Neural cell (in vitro differentiated cells): ENCODE data around the gene COL13A1.

ENCODE experiments used
- CTCF ChIP-seq: fragments of 450-650 bp; IDR thresholded peaks from 2 replicates; pipeline ENCODE4 v1.5.1; 2014; ENCODE audit warnings: antibody characterized with exemption, mild to moderate bottlenecking, moderate library complexity; ENCODE audit not compliant: poor library complexity, severe bottlenecking
- EZH2 ChIP-seq: fragments of 200-600, 300-800 bp; shearing (Covaris generic), sonication (generic); IDR thresholded peaks from 2 replicates; pipeline ENCODE4 v1.6.1; 2014; ENCODE audit warnings: antibody characterized with exemption, low read length, borderline replicate concordance, mild to moderate bottlenecking; ENCODE audit not compliant: insufficient read depth, poor library complexity, severe bottlenecking
- MXI1 ChIP-seq: fragments of 450-650 bp; conservative IDR thresholded peaks from 2 replicates; pipeline ENCODE4 v1.6.1; 2014; ENCODE audit warnings: antibody characterized with exemption, mild to moderate bottlenecking; ENCODE audit not compliant: poor library complexity, severe bottlenecking

- TF ChIP-seq CTCF (no peak), MXI1 (no peak), EZH2 (no peak)
Observed at GRCh38 chr10:69838853-69839252, 37.1 kb downstream of the COL13A1 start.
